ENCODE results near the gene CEP112. TPM values are rescaled to one million over a fixed set of nuclear protein-coding genes. Genes with fewer than 3 reads are reported as not detected.

Gene CEP112
- total RNA-seq, 1 experiment from 2014 or later: 9.5 TPM

DNA sequence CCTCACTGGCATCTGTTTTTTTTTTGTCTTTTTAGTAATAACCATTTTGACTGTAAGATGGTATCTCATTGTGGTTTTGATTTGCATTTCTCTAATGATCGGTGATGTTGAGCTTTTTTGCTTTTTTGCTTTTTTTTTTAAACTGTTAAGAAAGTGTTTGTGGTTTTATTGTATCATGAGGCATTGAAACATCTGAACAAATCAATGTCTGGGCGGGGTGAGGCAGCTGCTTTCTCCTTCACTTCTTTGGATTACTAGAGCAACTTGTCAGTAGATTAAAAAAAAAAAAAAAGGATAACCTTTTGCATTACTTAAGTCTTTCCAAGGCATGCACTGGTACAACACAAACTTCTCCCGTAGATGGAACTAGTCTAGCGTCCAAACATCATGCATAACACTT, 191.7 kb downstream of the CEP112 start:
- DNase-seq (ENCODE audit: low read depth, low spot score) (no peak), ATAC-seq (no peak)
- Histone ChIP-seq H3K4me1 (ENCODE audit: control insufficient read depth, insufficient read depth, low read length) (no peaks in the 10 kb centered on the region), H3K9me3 (ENCODE audit: control insufficient read depth, insufficient read depth, low read depth, low read length) (no peaks in the 10 kb centered on the region), H3K27me3 (ENCODE audit: control insufficient read depth, insufficient read depth, low read length) (no peaks in the 10 kb centered on the region), H3K4me3 (ENCODE audit: low read depth in 2 of 2, low read length in 2 of 2) (no peak overlapping the region), H3K36me3 (ENCODE audit: control insufficient read depth, insufficient read depth, low read length) (no peaks in the 10 kb centered on the region), H3K27ac (ENCODE audit: low read length) (no peak overlapping the region)
- no TSS peak for BruUV-seq (replicated peaks)
- in situ Hi-C loops (cut with HindIII; ENCODE audit: low pct_unique_long_range_greater_than_20kb, low sequenced_read_pairs) (no loop called here), intact Hi-C loops (cut with micrococcal nuclease; ENCODE audit: unreplicated experiment) (no loop called here)
- ChIA-PET CTCF (no interaction called here), POLR2A (no interaction called here)
- TF ChIP-seq TCF7L2 (IDR thresholded peaks at IDR 0.05; ENCODE audit: low read depth, low read length): no peak
- TF ChIP-seq POLR2AphosphoS5 (IDR thresholded peaks at IDR 0.05; ENCODE audit: low read depth, low read length): no peak
- TF ChIP-seq, protein P1, sequence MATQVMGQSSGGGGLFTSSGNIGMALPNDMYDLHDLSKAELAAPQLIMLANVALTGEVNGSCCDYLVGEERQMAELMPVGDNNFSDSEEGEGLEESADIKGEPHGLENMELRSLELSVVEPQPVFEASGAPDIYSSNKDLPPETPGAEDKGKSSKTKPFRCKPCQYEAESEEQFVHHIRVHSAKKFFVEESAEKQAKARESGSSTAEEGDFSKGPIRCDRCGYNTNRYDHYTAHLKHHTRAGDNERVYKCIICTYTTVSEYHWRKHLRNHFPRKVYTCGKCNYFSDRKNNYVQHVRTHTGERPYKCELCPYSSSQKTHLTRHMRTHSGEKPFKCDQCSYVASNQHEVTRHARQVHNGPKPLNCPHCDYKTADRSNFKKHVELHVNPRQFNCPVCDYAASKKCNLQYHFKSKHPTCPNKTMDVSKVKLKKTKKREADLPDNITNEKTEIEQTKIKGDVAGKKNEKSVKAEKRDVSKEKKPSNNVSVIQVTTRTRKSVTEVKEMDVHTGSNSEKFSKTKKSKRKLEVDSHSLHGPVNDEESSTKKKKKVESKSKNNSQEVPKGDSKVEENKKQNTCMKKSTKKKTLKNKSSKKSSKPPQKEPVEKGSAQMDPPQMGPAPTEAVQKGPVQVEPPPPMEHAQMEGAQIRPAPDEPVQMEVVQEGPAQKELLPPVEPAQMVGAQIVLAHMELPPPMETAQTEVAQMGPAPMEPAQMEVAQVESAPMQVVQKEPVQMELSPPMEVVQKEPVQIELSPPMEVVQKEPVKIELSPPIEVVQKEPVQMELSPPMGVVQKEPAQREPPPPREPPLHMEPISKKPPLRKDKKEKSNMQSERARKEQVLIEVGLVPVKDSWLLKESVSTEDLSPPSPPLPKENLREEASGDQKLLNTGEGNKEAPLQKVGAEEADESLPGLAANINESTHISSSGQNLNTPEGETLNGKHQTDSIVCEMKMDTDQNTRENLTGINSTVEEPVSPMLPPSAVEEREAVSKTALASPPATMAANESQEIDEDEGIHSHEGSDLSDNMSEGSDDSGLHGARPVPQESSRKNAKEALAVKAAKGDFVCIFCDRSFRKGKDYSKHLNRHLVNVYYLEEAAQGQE (IDR thresholded peaks at IDR 0.05; ENCODE audit: insufficient read depth in 1 of 2, low read depth in 2 of 2, low read length in 1 of 2): no peak
- TF ChIP-seq, protein P2, sequence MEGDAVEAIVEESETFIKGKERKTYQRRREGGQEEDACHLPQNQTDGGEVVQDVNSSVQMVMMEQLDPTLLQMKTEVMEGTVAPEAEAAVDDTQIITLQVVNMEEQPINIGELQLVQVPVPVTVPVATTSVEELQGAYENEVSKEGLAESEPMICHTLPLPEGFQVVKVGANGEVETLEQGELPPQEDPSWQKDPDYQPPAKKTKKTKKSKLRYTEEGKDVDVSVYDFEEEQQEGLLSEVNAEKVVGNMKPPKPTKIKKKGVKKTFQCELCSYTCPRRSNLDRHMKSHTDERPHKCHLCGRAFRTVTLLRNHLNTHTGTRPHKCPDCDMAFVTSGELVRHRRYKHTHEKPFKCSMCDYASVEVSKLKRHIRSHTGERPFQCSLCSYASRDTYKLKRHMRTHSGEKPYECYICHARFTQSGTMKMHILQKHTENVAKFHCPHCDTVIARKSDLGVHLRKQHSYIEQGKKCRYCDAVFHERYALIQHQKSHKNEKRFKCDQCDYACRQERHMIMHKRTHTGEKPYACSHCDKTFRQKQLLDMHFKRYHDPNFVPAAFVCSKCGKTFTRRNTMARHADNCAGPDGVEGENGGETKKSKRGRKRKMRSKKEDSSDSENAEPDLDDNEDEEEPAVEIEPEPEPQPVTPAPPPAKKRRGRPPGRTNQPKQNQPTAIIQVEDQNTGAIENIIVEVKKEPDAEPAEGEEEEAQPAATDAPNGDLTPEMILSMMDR (IDR thresholded peaks at IDR 0.05): no peak
- TF ChIP-seq SIN3A (IDR thresholded peaks at IDR 0.05; ENCODE audit: borderline replicate concordance, insufficient read depth, low read depth, low read length): no peak

DNA sequence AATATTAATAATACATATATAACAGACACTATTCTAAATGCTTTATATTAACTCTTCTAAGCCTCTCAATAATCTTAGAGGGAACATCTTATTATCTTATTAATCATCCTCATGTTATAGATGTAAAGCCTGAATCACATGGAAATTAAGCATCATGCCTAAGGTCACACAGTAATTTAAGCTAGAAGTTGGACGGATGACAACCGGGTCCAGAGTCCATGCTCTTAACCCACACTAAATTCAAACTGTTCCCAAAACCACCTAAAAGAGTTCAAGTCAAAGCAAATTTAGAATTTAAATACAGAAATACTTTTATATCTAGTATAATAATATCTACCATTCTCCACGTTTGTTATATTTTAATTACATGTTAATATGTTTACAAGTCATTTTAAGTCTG, 193.3 kb downstream of the CEP112 start:
- Histone ChIP-seq H3K27me3 (ENCODE audit: control insufficient read depth, insufficient read depth, low read length) (no peaks in the 10 kb centered on the region), H3K4me1 (ENCODE audit: control insufficient read depth, insufficient read depth, low read length) (no peaks in the 10 kb centered on the region), H3K36me3 (ENCODE audit: control insufficient read depth, insufficient read depth, low read length) (no peaks in the 10 kb centered on the region), H3K27ac (ENCODE audit: low read length) (no peak overlapping the region), H3K9me3 (ENCODE audit: control insufficient read depth, insufficient read depth, low read depth, low read length) (no peaks in the 10 kb centered on the region), H3K4me3 (ENCODE audit: low read depth in 2 of 2, low read length in 2 of 2) (no peak overlapping the region)
- ChIA-PET CTCF (no interaction called here), POLR2A (no interaction called here)
- intact Hi-C loops (cut with micrococcal nuclease; ENCODE audit: unreplicated experiment) (no loop called here), in situ Hi-C loops (cut with HindIII; ENCODE audit: low pct_unique_long_range_greater_than_20kb, low sequenced_read_pairs) (no loop called here)
- no peak for DNase-seq (ENCODE audit: low read depth, low spot score)
- BruUV-seq (replicated peaks): no TSS peak
- TF ChIP-seq, protein P1 (IDR thresholded peaks at IDR 0.05; ENCODE audit: insufficient read depth in 1 of 2, low read depth in 2 of 2, low read length in 1 of 2): no peak
- TF ChIP-seq SIN3A (IDR thresholded peaks at IDR 0.05; ENCODE audit: borderline replicate concordance, insufficient read depth, low read depth, low read length): no peak
- no peak for TF ChIP-seq TCF7L2 (IDR thresholded peaks at IDR 0.05; ENCODE audit: low read depth, low read length)
- TF ChIP-seq POLR2AphosphoS5 (IDR thresholded peaks at IDR 0.05; ENCODE audit: low read depth, low read length): no peak
- TF ChIP-seq, protein P2 (IDR thresholded peaks at IDR 0.05): no peak
- ATAC-seq: no peak
